HG03575 (cell line): Measurements from ENCODE around the gene FEN1.

Experiments used
- ATAC-seq: cut with Tn5 transposase; IDR thresholded peaks from one replicate; pipeline ENCODE4 v1.9.1; 2021; ENCODE audit not compliant: unreplicated experiment, insufficient number of reproducible peaks, low FRiP score; ENCODE audit errors: extremely low read depth

FEN1 gene

GRCh38 chr11:61814247-61814957 is 21.7 kb downstream of the FEN1 start:
- no peak for ATAC-seq

GRCh38 chr11:61814958-61815789 is 22.5 kb downstream of the FEN1 start:
- ATAC-seq, result no peak

GRCh38 chr11:61815790-61816735 is 23.4 kb downstream of the FEN1 start:
- ATAC-seq, result no peak

- ATAC-seq, result no peak
These were observed 24.2 kb downstream of the FEN1 start, which contains the start of gene FADS1 for GRCh38 chr11:61816736-61817455. Gene FADS1, minus strand, starts transcription at chr11:61817003. Its CDS starts 74 bp downstream, at chr11:61816929.

- no peak for ATAC-seq
These were observed 24.9 kb downstream of the FEN1 start for GRCh38 chr11:61817471-61818202.

GRCh38 chr11:61820174-61820573 is 27.5 kb downstream of the FEN1 start:
- ATAC-seq, result no peak

- no peak for ATAC-seq
These were observed 34.3 kb downstream of the FEN1 start for GRCh38 chr11:61826930-61827570.

- no peak for ATAC-seq
These were observed 35.1 kb downstream of the FEN1 start, which contains the start of gene FADS2 for GRCh38 chr11:61827571-61828378. Gene FADS2, plus strand, starts transcription at chr11:61828300. Its CDS starts 91 bp downstream, at chr11:61828391.

GRCh38 chr11:61828379-61828628 is 35.6 kb downstream of the FEN1 start:
- no peak for ATAC-seq

GRCh38 chr11:61828629-61829407 is 36.1 kb downstream of the FEN1 start:
- no peak for ATAC-seq

- no peak for ATAC-seq
These were observed 37.1 kb downstream of the FEN1 start for GRCh38 chr11:61829806-61830205.

- no peak for ATAC-seq
These were observed 37.8 kb downstream of the FEN1 start for GRCh38 chr11:61830237-61831105.

GRCh38 chr11:61832207-61832606 is 39.5 kb downstream of the FEN1 start:
- no peak for ATAC-seq

GRCh38 chr11:61832754-61833153 is 40.0 kb downstream of the FEN1 start:
- no peak for ATAC-seq

GRCh38 chr11:61833471-61833870 is 40.8 kb downstream of the FEN1 start:
- ATAC-seq, result no peak
